Measurements from ENCODE around the gene DNPH1. TPM values are rescaled to one million over a fixed set of nuclear protein-coding genes. Genes with fewer than 3 reads are reported as not detected.

Gene DNPH1
- total and polyA plus RNA-seq, 9 of the 15 experiments (the other 6 are each of a cell fraction or from before 2014, with no cell fraction given): 7.3 to 300 (median 68.7) TPM

DNA sequence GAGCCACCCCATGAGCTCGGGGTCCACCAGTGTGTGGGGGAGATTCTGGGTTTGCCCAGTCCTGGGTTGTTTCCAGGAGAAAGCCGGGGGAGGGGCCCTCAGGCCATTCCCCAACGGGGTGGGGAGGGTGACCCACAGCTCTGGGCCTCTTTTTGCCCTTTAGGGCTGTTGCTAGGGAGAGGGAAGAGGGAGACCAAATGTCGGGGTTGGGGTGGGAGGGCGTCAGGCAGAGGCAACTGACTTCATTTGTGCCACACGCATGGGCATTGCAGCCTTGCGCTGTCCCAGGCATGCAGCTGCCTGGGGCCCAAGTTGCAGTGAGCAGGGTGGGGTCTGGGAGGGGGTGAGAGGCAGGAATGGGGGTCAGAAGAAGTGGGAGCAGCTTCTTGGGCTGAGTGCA lies 49.2 kb downstream of the DNPH1 start:
- DNase-seq (ENCODE audit: extremely low read depth in 1 of 4, low spot score in 3 of 4) (peak; percentile 34 to 50 (median 44)), FAIRE-seq (no peak), ATAC-seq (peak; percentile 5; the same call in 2 of the 3 replicates)
- Histone ChIP-seq H3K4me1 (replicated peaks in 1 of 2; ENCODE audit: control insufficient read depth in 2 of 2, insufficient read depth in 2 of 2, low read length in 2 of 2) (peaks cover 38 to 56% of the 10 kb centered on the region in 2 experiments), H3K9me1 (ENCODE audit: control insufficient read depth, insufficient read depth, low read length) (peaks cover 3% of the 10 kb centered on the region), H3K36me3 (ENCODE audit: control insufficient read depth, insufficient read depth, low read length) (peaks cover 61% of the 10 kb centered on the region), H2AFZ (ENCODE audit: low read depth, low read length) (no peak overlapping the region), H3K4me2 (ENCODE audit: insufficient read depth, low read length) (no peak overlapping the region), H3K4me3 (no peak overlapping the region), H3K79me2 (ENCODE audit: control insufficient read depth, insufficient read depth, low read length) (peaks cover 34% of the 10 kb centered on the region), H3K9ac (ENCODE audit: insufficient read depth in 1 of 2, low read depth in 2 of 2, low read length in 2 of 2) (peak overlapping the region in 1 of 2 experiments; percentile 82; a peak in 2 of 4 replicates), H3K9me3 (replicated peaks; ENCODE audit: control insufficient read depth, insufficient read depth, low read depth, low read length) (no peaks in the 10 kb centered on the region), H4K20me1 (replicated peaks; ENCODE audit: control insufficient read depth, insufficient read depth, low read length) (peaks cover 6% of the 10 kb centered on the region; the same call in 1 of the 2 replicates), H3K27me3 (ENCODE audit: control insufficient read depth in 2 of 2, insufficient read depth in 2 of 2, low read length in 2 of 2) (no peaks in the 10 kb centered on the region), H3K27ac (ENCODE audit: extremely low read depth, low read depth, low read length) (peak overlapping the region; percentile 85; the same call in 1 of the 3 replicates)
- BruUV-seq (replicated peaks): no TSS peak
- ChIA-PET CTCF (ENCODE audit: low intra/inter-chr PET ratio) (no interaction called here), POLR2A (interaction anchor here (0.6 to 4.0 kb wide), 8 partner anchors 8 to 58 kb away, joined by 3 to 40 read pairs (median 5); partner anchors contain the start of genes DNPH1 and SRF)
- in situ Hi-C loops (cut with MboI): no loop called here
- 50% methylated on average over 4 of the region's 7 CpGs for WGBS (ENCODE audit: insufficient coverage, low coverage, missing lambda C conversion rate)
- intact Hi-C loops (cut with micrococcal nuclease): no loop called here
- TF ChIP-seq BACH1 (tag; IDR thresholded peaks at IDR 0.05): no peak
- no peak for TF ChIP-seq ZNF143 (CRISPR knock-in tag; IDR thresholded peaks at IDR 0.05)
- TF ChIP-seq, protein P1, sequence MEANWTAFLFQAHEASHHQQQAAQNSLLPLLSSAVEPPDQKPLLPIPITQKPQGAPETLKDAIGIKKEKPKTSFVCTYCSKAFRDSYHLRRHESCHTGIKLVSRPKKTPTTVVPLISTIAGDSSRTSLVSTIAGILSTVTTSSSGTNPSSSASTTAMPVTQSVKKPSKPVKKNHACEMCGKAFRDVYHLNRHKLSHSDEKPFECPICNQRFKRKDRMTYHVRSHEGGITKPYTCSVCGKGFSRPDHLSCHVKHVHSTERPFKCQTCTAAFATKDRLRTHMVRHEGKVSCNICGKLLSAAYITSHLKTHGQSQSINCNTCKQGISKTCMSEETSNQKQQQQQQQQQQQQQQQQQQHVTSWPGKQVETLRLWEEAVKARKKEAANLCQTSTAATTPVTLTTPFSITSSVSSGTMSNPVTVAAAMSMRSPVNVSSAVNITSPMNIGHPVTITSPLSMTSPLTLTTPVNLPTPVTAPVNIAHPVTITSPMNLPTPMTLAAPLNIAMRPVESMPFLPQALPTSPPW (CRISPR knock-in tag; IDR thresholded peaks at IDR 0.05): peak; percentile 39; the same call in 1 of the 2 replicates
- TF ChIP-seq, protein P2, sequence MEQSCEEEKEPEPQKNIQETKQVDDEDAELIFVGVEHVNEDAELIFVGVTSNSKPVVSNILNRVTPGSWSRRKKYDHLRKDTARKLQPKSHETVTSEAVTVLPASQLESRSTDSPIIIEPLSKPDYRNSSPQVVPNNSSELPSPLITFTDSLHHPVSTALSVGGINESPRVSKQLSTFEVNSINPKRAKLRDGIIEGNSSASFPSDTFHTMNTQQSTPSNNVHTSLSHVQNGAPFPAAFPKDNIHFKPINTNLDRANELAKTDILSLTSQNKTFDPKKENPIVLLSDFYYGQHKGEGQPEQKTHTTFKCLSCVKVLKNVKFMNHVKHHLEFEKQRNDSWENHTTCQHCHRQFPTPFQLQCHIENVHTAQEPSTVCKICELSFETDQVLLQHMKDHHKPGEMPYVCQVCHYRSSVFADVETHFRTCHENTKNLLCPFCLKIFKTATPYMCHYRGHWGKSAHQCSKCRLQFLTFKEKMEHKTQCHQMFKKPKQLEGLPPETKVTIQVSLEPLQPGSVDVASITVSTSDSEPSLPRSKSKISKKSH (CRISPR knock-in tag; IDR thresholded peaks at IDR 0.05): no peak
- TF ChIP-seq POLR2G (IDR thresholded peaks at IDR 0.05; ENCODE audit: low read depth, low read length): peak; percentile 45; the same call in 1 of the 2 replicates
- no peak for TF ChIP-seq CHD1 (IDR thresholded peaks at IDR 0.05; ENCODE audit: low read length)
- TF ChIP-seq JUND (IDR thresholded peaks at IDR 0.05; ENCODE audit: borderline replicate concordance, low read depth, low read length): no peak
- TF ChIP-seq JUND (tag; IDR thresholded peaks at IDR 0.05; ENCODE audit: borderline replicate concordance, low read depth, low read length): no peak
- TF ChIP-seq POLR2AphosphoS2 (IDR thresholded peaks at IDR 0.05; ENCODE audit: low read length): peak; percentile 52; the same call in 1 of the 2 replicates
